K562 (cell line): ENCODE measurements around the gene LCE1D. TPM values are rescaled to one million over a fixed set of nuclear protein-coding genes. Genes with fewer than 3 reads are reported as not detected.

Source experiments
- ATAC-seq: fragments of 200-7000 bp; cut with Tn5 transposase; 3 replicates; pipeline ENCODE4 v1.9.1; 2020; ENCODE audit warnings: moderate library complexity
- Bru-seq: library from RNA; stranded (reverse); fragments of 400-500 nt; gene quantifications from one replicate; lab custom pipeline; 2021; lab: Mats Ljungman, UMichigan
- BruChase-seq, 2 experiments: library from RNA; stranded (reverse); fragments of 400-500 nt; gene quantifications; one replicate each; lab custom pipeline; 2021; lab: Mats Ljungman, UMichigan
- BruUV-seq: library from RNA; stranded (reverse); fragments of 400-500 nt; replicated peaks from 2 replicates; lab custom pipeline; 2021; lab: Mats Ljungman, UMichigan
- CTCF ChIA-PET: fragments of 300-600 bp; formaldehyde crosslinking; extraction: SDS; loops from one replicate; lab custom pipeline; 2021; ENCODE audit warnings: low intra/inter-chr PET ratio; lab: Yijun Ruan, JAX
- POLR2A ChIA-PET: fragments of 300-600, 350-650 bp; sonication (Branson Sonifier 250); formaldehyde crosslinking; extraction: SDS; loops from one replicate; lab custom pipeline; 2021; ENCODE audit warnings: antibody characterized with exemption, inconsistent platforms; lab: Yijun Ruan, JAX
- DNase-seq, 4 experiments: peaks; one replicate each; pipeline versions ENCODE4 v3.0.0 to v3.0.0-alpha.2; 2011 to 2018; ENCODE audit warnings: low spot score in 3 of 4, mixed read lengths in 3 of 4; ENCODE audit errors: extremely low read depth in 1 of 4
- FAIRE-seq: peaks from 2 replicates; lab custom pipeline; 2011; peaks lifted over from hg19 to GRCh38; lab: Jason Lieb, UNC
- H2AFZ ChIP-seq: 2 replicates; pipeline ENCODE4 v1.6.0; 2011; ENCODE audit warnings: low read depth, low read length, control low read depth, inconsistent platforms
- H3K27ac ChIP-seq: fragments of 200-600 bp; 3 replicates; pipeline ENCODE4 v1.8.0; 2011; ENCODE audit warnings: low read depth, mild to moderate bottlenecking, control low read depth, inconsistent platforms, low read length, moderate library complexity, mixed read lengths; ENCODE audit errors: extremely low read depth
- H3K27me3 ChIP-seq, 2 experiments: fragments of 300-600 bp in 1 of 2; 2 replicates in 1 of 2; 3 replicates in 1 of 2; pipeline versions ENCODE4 v1.6.0 to v1.8.0; 2011; ENCODE audit warnings: inconsistent platforms in 2 of 2, low read length in 2 of 2, mild to moderate bottlenecking in 1 of 2, mixed read lengths in 1 of 2, moderate library complexity in 1 of 2; ENCODE audit not compliant: control insufficient read depth in 2 of 2, insufficient read depth in 2 of 2
- H3K36me3 ChIP-seq: fragments of 300-600 bp; 3 replicates; pipeline ENCODE4 v1.8.0; 2011; ENCODE audit warnings: mild to moderate bottlenecking, low read length, inconsistent platforms; ENCODE audit not compliant: control insufficient read depth, insufficient read depth
- H3K4me1 ChIP-seq, 2 experiments: fragments of 200-600 bp in 1 of 2; replicated peaks in 1 of 2; 2 replicates in 1 of 2; 3 replicates in 1 of 2; pipeline versions ENCODE4 v1.5.1 to v1.8.0; 2011; ENCODE audit warnings: inconsistent platforms in 2 of 2, low read length in 2 of 2, mild to moderate bottlenecking in 1 of 2, mixed read lengths in 1 of 2, moderate library complexity in 1 of 2; ENCODE audit not compliant: control insufficient read depth in 2 of 2, insufficient read depth in 2 of 2
- H3K4me2 ChIP-seq: 2 replicates; pipeline ENCODE4 v1.6.1; 2011; ENCODE audit warnings: low read length, control low read depth, inconsistent platforms, mixed read lengths; ENCODE audit not compliant: insufficient read depth
- H3K4me3 ChIP-seq: fragments of 200-600 bp; sonication (generic), shearing (Covaris generic); 2 replicates; pipeline ENCODE4 v1.5.1; 2016; ENCODE audit warnings: control low read depth, inconsistent platforms
- H3K79me2 ChIP-seq: fragments of 200-600 bp; 3 replicates; pipeline ENCODE4 v1.8.0; 2011; ENCODE audit warnings: low read length, inconsistent platforms; ENCODE audit not compliant: control insufficient read depth, insufficient read depth
- H3K9ac ChIP-seq, 2 experiments: 2 replicates each; pipeline versions ENCODE4 v1.6.0 to v1.6.1; 2011; ENCODE audit warnings: low read depth in 2 of 2, low read length in 2 of 2, control low read depth in 1 of 2, inconsistent platforms in 1 of 2, mild to moderate bottlenecking in 1 of 2, mixed read lengths in 1 of 2; ENCODE audit not compliant: insufficient read depth in 1 of 2
- H3K9me1 ChIP-seq: one replicate; pipeline ENCODE4 v1.6.0; 2011; ENCODE audit warnings: inconsistent platforms, mild to moderate bottlenecking, low read length, moderate library complexity; ENCODE audit not compliant: control insufficient read depth, insufficient read depth
- H3K9me3 ChIP-seq: replicated peaks from 2 replicates; pipeline ENCODE4 v1.5.1; 2011; ENCODE audit warnings: low read depth, low read length, inconsistent platforms; ENCODE audit not compliant: control insufficient read depth, insufficient read depth
- H4K20me1 ChIP-seq: replicated peaks from 2 replicates; pipeline ENCODE4 v1.6.1; 2011; ENCODE audit warnings: low read length, inconsistent platforms, mixed read lengths; ENCODE audit not compliant: control insufficient read depth, insufficient read depth
- CHCHD3 ChIP-seq: fragments of 250-450 bp; sonication (Bioruptor Pico); IDR thresholded peaks from 2 replicates; pipeline ENCODE4 v2.1.2; 2022; ENCODE audit warnings: mild to moderate bottlenecking
- PHTF2 ChIP-seq: fragments of 250-450 bp; sonication (Bioruptor Pico); IDR thresholded peaks from 2 replicates; pipeline ENCODE4 v1.5.0; 2021; ENCODE audit warnings: mild to moderate bottlenecking
- ZNF282 ChIP-seq: sonication (generic); formaldehyde crosslinking; IDR thresholded peaks from 2 replicates; pipeline ENCODE4 v1.8.1; 2023; ENCODE audit warnings: missing genetic modification reagents
- ZNF584 ChIP-seq: fragments of 200-800 bp; sonication (Bioruptor generic); IDR thresholded peaks from 2 replicates; pipeline ENCODE4 v1.6.1; 2016; ENCODE audit warnings: low read depth, mild to moderate bottlenecking, missing genetic modification characterization, missing compliant biosample characterization
- WGBS: fragments of 100-300 bp; shearing (Covaris generic); methylation state at CpG from one replicate; pipeline ENCODE4 v1.1.6; 2016; ENCODE audit warnings: low coverage, mixed read lengths; ENCODE audit not compliant: insufficient coverage; ENCODE audit errors: missing lambda C conversion rate; 5-methylcytosine and 5-hydroxymethylcytosine counted together
- in situ Hi-C: fragments of 300-500 bp; cut with MboI; formaldehyde crosslinking; loops from 4 replicates; pipeline ENCODE4 v1.15.0; 2018; ENCODE audit warnings: inconsistent platforms, mixed read lengths
- intact Hi-C: fragments of 100-400 bp; cut with micrococcal nuclease; formaldehyde crosslinking; loops from 2 replicates; pipeline ENCODE4 v1.14.2; 2022
- long read RNA-seq, 3 experiments: library from polyadenylated mRNA in 2 of 3; library from RNA in 1 of 3; unstranded in 2 of 3; stranded (forward) in 1 of 3; transcript quantifications; one replicate each; pipeline ENCODE4 v2.0.0, GENCODE V29; 2019 to 2022
- polyA minus RNA-seq, 3 experiments: library from RNA; depleted of rRNA, polyadenylated mRNA; stranded (reverse); fragments of >200 nt; gene quantifications; 2 replicates each; pipeline ENCODE4 v1.2.3, GENCODE V29; 2011
- polyA plus RNA-seq, 8 experiments: library from polyadenylated mRNA; depleted of rRNA in 4 of 8; stranded (reverse) in 5 of 8; unstranded in 3 of 8; fragments of >200 nt; fragmentation: Nextera tagmentation in 2 of 8; fragmentation: Illumina TruSeq in 1 of 8; extraction: Ambion mirVana in 2 of 8; extraction: Trizol in 1 of 8; gene quantifications; 2 replicates each; pipeline versions ENCODE4 v1.2.1 to v1.2.3, GENCODE V29; 2011 to 2014; ENCODE audit warnings: inconsistent platforms in 1 of 8, missing spikeins in 1 of 8
- total RNA-seq, 7 experiments: library from RNA; depleted of rRNA in 6 of 7; stranded (reverse); fragments of >200 nt in 6 of 7; fragmentation: Illumina TruSeq in 2 of 7; extraction: Trizol in 2 of 7; gene quantifications; 2 replicates each; pipeline versions ENCODE4 v1.2.1 to v1.2.3, GENCODE V29; 2011 to 2021; ENCODE audit warnings: low replicate concordance in 1 of 7

The LCE1D gene
- not detected in 2 replicates for total RNA-seq (2011; cell fraction: chromatin; rRNA removed; ENCODE audit: low replicate concordance)
- total RNA-seq (2011; cell fraction: nucleolus; rRNA removed), result not detected in 2 replicates
- total RNA-seq (2011; cell fraction: nucleoplasm; rRNA removed), result not detected in 2 replicates
- total RNA-seq (2014; rRNA removed), result not detected in 2 replicates
- total RNA-seq (2014; rRNA removed; fragmentation: Illumina TruSeq; extraction: Trizol), result not detected in 2 replicates
- not detected in 2 replicates for total RNA-seq (2015; rRNA removed; fragmentation: Illumina TruSeq; extraction: Trizol)
- not detected in 2 replicates for total RNA-seq (2021)
- not detected in 2 replicates for polyA plus RNA-seq (2011; rRNA removed)
- not detected in 2 replicates for polyA plus RNA-seq (2011; cell fraction: cytosol; rRNA removed)
- not detected in 2 replicates for polyA plus RNA-seq (2011; cell fraction: nucleus; rRNA removed)
- not detected in 2 replicates for polyA plus RNA-seq (2012)
- polyA plus RNA-seq (2014; fragmentation: Illumina TruSeq; extraction: Trizol), result not detected in 2 replicates
- not detected for polyA plus RNA-seq (2014; fragmentation: Nextera tagmentation; extraction: Ambion mirVana)
- polyA plus RNA-seq (2014; rRNA removed), result not detected in 2 replicates
- polyA minus RNA-seq (2011; rRNA and poly(A)+ RNA removed), result not detected in 2 replicates
- not detected in 2 replicates for polyA minus RNA-seq (2011; cell fraction: cytosol; rRNA and poly(A)+ RNA removed)
- polyA minus RNA-seq (2011; cell fraction: nucleus; rRNA and poly(A)+ RNA removed), result not detected in 2 replicates
- Bru-seq, nascent RNA, result not detected
- not detected for BruChase-seq, experiment 1, labeled RNA remaining after a 2-hour chase
- not detected for BruChase-seq, experiment 2, labeled RNA remaining after a 6-hour chase
- long read RNA-seq, experiment 1, result 0 reads
- long read RNA-seq, experiment 2, result 0 reads
- long read RNA-seq, experiment 3, result 0 reads

DNA sequence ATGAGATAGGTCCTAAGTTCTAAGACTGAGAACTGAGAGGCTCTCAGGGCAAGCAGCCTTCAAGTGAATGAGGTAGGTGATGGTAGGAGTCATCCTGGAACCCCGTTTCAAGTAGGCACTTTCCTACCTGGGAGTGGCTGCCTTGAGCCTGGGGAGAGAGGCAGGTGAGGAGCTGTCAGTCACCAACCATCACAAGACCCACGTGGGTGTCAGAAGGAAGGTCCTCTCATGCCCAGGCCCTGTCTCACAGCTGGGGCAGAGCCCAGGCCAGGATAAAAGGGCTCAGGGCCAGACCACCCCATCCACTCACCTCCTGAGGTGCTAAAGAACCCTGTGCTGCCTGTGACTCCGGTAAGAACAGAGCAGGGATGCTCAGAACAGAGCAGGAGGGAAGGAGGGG lies at the start of gene LCE1D:
TSS of gene LCE1D (plus strand) at position 301 of the 400 bp plus-strand sequence. CDS start 1,074 bp downstream, outside the sequence.
- Histone ChIP-seq H3K9ac (no peak within 1 kb of the TSS), H3K36me3 (no peaks in the 10 kb centered on the region), H3K4me2 (no peak within 1 kb of the TSS), H3K79me2 (no peaks in the 10 kb centered on the region), H3K9me1 (no peaks in the 10 kb centered on the region), H3K27me3 (no peaks in the 10 kb centered on the region), H3K9me3 (no peaks in the 10 kb centered on the region), H3K27ac (no peak within 1 kb of the TSS), H4K20me1 (no peaks in the 10 kb centered on the region), H3K4me1 (no peaks in the 10 kb centered on the region), H2AFZ (no peak within 1 kb of the TSS), H3K4me3 (no peak within 1 kb of the TSS)
- no TSS peak for BruUV-seq
- DNase-seq, result no peak
- POLR2A ChIA-PET, result interaction anchor here (0.6 kb wide), 1 partner anchor 23 kb away, joined by 3 read pairs; no protein-coding TSS in a partner anchor
- no peak for FAIRE-seq
- intact Hi-C loops (no loop called here), in situ Hi-C loops (no loop called here)
- no peak for TF ChIP-seq CHCHD3 (CRISPR knock-in tag)
- TF ChIP-seq ZNF584 (CRISPR knock-in tag), result no peak
- no peak for TF ChIP-seq ZNF282 (CRISPR knock-in tag)
- TF ChIP-seq PHTF2 (CRISPR knock-in tag), result no peak
- CTCF ChIA-PET, result no interaction called here
- ATAC-seq, result no peak
- 0% methylated on average over 3 of the region's 3 CpGs for WGBS
